HG03025 (cell line): ENCODE measurements around the gene NPIPB4.
"Not testable (repeated sequence)": the region's sequence is repeated elsewhere in the genome, so short reads cannot be mapped to it uniquely, and the experiment has no call there.

Experiments used
- ATAC-seq: cut with Tn5 transposase; IDR thresholded peaks from one replicate; pipeline ENCODE4 v1.9.1; 2021; ENCODE audit warnings: mild to moderate bottlenecking, moderate library complexity; ENCODE audit not compliant: unreplicated experiment, low FRiP score

Gene NPIPB4

GRCh38 chr16:21857656-21858055, at the start of gene NPIPB4:
TSS of gene NPIPB4 (minus strand) at chr16:21857756. CDS start at chr16:21857378, 378 bp downstream.
- ATAC-seq, result not testable (repeated sequence)

GRCh38 chr16:21898998-21899397, 41.4 kb upstream of the NPIPB4 start:
- not testable (repeated sequence) for ATAC-seq

- ATAC-seq, result not testable (repeated sequence)
Measured at GRCh38 chr16:21881988-21882387, 24.4 kb upstream of the NPIPB4 start.

- ATAC-seq, result not testable (repeated sequence)
Measured at GRCh38 chr16:21837186-21837585, 20.4 kb downstream of the NPIPB4 start.

GRCh38 chr16:21836334-21836733, 21.2 kb downstream of the NPIPB4 start:
- not testable (repeated sequence) for ATAC-seq

- ATAC-seq, result not testable (repeated sequence)
Measured at GRCh38 chr16:21835747-21836146, 21.8 kb downstream of the NPIPB4 start.

- not testable (repeated sequence) for ATAC-seq
Measured at GRCh38 chr16:21834211-21834610, 23.3 kb downstream of the NPIPB4 start.

- ATAC-seq, result not testable (repeated sequence)
Measured at GRCh38 chr16:21829929-21830328, 27.6 kb downstream of the NPIPB4 start.

GRCh38 chr16:21826067-21826706, 31.4 kb downstream of the NPIPB4 start:
- ATAC-seq, result not testable (repeated sequence)

GRCh38 chr16:21825526-21825925, 32.0 kb downstream of the NPIPB4 start:
- not testable (repeated sequence) for ATAC-seq

GRCh38 chr16:21823258-21823657, 34.3 kb downstream of the NPIPB4 start:
- not testable (repeated sequence) for ATAC-seq

- ATAC-seq, result not testable (repeated sequence)
Measured at GRCh38 chr16:21820908-21821465, 36.6 kb downstream of the NPIPB4 start.

- not testable (repeated sequence) for ATAC-seq
Measured at GRCh38 chr16:21820028-21820907, 37.3 kb downstream of the NPIPB4 start.

- not testable (repeated sequence) for ATAC-seq
Measured at GRCh38 chr16:21819617-21820016, 37.9 kb downstream of the NPIPB4 start.

GRCh38 chr16:21817012-21817411, 40.5 kb downstream of the NPIPB4 start:
- not testable (repeated sequence) for ATAC-seq

- ATAC-seq, result not testable (repeated sequence)
Measured at GRCh38 chr16:21815694-21816093, 41.9 kb downstream of the NPIPB4 start.

GRCh38 chr16:21802375-21802663, 55.2 kb downstream of the NPIPB4 start:
- not testable (repeated sequence) for ATAC-seq

- ATAC-seq, result not testable (repeated sequence)
Measured at GRCh38 chr16:21801538-21802374, 55.8 kb downstream of the NPIPB4 start.

GRCh38 chr16:21798601-21799000, 59.0 kb downstream of the NPIPB4 start:
- not testable (repeated sequence) for ATAC-seq

- not testable (repeated sequence) for ATAC-seq
Measured at GRCh38 chr16:21793310-21793709, 64.2 kb downstream of the NPIPB4 start.
